Prostate gland (tissue), 2 donors: ENCODE data around the gene ATP8B3.

Experiments used
- CTCF ChIP-seq, 4 experiments: fragments of 200-600 bp in 2 of 4; fragments of 450-650 bp in 2 of 4; sonication (generic) in 2 of 4; IDR thresholded peaks; 1 replicate in 3 of 4; 2 replicates in 1 of 4; pipeline ENCODE4 v1.5.1; 2016 to 2019; ENCODE audit warnings: antibody characterized with exemption in 4 of 4, mild to moderate bottlenecking in 2 of 4, moderate library complexity in 2 of 4
- POLR2A ChIP-seq: fragments of 450-650 bp; IDR thresholded peaks from one replicate; pipeline ENCODE4 v1.6.1; 2016; ENCODE audit warnings: antibody characterized with exemption, mild to moderate bottlenecking
- POLR2AphosphoS5 ChIP-seq: sonication (generic); formaldehyde crosslinking; IDR thresholded peaks from one replicate; pipeline ENCODE4 v1.6.1; 2017; ENCODE audit warnings: antibody characterized with exemption

- no peak for TF ChIP-seq CTCF (IDR thresholded peaks at IDR 0.05)
- TF ChIP-seq POLR2AphosphoS5 = no peak
- no peak for TF ChIP-seq POLR2A
These were observed 6.6 kb upstream of the ATP8B3 start for GRCh38 chr19:1818549-1819195.
